Gastrocnemius medialis (tissue), 4 donors: ENCODE results near the gene AP2B1.

ENCODE experiments used
- POLR2A ChIP-seq, 2 donors: fragments of 450-650 bp; IDR thresholded peaks; one replicate each; pipeline ENCODE4 v1.6.1; 2017; ENCODE audit warnings: antibody characterized with exemption in 2 of 2, mild to moderate bottlenecking in 2 of 2, moderate library complexity in 2 of 2
- TF ChIP-seq, protein P1 (sequence below), 5 experiments: fragments of 450-650 bp in 3 of 5; fragments of 200-600 bp in 2 of 5; sonication (generic) in 2 of 5; IDR thresholded peaks in 4 of 5; conservative IDR thresholded peaks in 1 of 5; 1 replicate in 4 of 5; 2 replicates in 1 of 5; pipeline ENCODE4 v1.5.1; 2016 to 2019; ENCODE audit warnings: antibody characterized with exemption in 5 of 5, mild to moderate bottlenecking in 3 of 5, moderate library complexity in 3 of 5

GRCh38 chr17:35607239-35607847 lies 20.2 kb downstream of the AP2B1 start:
- TF ChIP-seq, protein P1, sequence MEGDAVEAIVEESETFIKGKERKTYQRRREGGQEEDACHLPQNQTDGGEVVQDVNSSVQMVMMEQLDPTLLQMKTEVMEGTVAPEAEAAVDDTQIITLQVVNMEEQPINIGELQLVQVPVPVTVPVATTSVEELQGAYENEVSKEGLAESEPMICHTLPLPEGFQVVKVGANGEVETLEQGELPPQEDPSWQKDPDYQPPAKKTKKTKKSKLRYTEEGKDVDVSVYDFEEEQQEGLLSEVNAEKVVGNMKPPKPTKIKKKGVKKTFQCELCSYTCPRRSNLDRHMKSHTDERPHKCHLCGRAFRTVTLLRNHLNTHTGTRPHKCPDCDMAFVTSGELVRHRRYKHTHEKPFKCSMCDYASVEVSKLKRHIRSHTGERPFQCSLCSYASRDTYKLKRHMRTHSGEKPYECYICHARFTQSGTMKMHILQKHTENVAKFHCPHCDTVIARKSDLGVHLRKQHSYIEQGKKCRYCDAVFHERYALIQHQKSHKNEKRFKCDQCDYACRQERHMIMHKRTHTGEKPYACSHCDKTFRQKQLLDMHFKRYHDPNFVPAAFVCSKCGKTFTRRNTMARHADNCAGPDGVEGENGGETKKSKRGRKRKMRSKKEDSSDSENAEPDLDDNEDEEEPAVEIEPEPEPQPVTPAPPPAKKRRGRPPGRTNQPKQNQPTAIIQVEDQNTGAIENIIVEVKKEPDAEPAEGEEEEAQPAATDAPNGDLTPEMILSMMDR (IDR thresholded peaks at IDR 0.05 in 4 of 5, conservative IDR thresholded peaks at IDR 0.05 in 1 of 5), result no peak
- TF ChIP-seq POLR2A (IDR thresholded peaks at IDR 0.05), result no peak
